ENCODE measurements around the gene AURKB. TPM values are rescaled to one million over a fixed set of nuclear protein-coding genes. Genes with fewer than 3 reads are reported as not detected.

Gene AURKB
- total and polyA plus RNA-seq, 2 of the 13 experiments (the other 11 are each of a cell fraction or from before 2014, with no cell fraction given), result 29.5 to 75.3 TPM

- TF ChIP-seq, protein P1, sequence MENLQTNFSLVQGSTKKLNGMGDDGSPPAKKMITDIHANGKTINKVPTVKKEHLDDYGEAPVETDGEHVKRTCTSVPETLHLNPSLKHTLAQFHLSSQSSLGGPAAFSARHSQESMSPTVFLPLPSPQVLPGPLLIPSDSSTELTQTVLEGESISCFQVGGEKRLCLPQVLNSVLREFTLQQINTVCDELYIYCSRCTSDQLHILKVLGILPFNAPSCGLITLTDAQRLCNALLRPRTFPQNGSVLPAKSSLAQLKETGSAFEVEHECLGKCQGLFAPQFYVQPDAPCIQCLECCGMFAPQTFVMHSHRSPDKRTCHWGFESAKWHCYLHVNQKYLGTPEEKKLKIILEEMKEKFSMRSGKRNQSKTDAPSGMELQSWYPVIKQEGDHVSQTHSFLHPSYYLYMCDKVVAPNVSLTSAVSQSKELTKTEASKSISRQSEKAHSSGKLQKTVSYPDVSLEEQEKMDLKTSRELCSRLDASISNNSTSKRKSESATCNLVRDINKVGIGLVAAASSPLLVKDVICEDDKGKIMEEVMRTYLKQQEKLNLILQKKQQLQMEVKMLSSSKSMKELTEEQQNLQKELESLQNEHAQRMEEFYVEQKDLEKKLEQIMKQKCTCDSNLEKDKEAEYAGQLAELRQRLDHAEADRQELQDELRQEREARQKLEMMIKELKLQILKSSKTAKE (CRISPR knock-in tag; IDR thresholded peaks at IDR 0.05; ENCODE audit: borderline replicate concordance), result 0 out of 2 replicates have a peak, but pooled peaks have one; percentile 32
- no peak for TF ChIP-seq POLR2AphosphoS2 (IDR thresholded peaks at IDR 0.05; ENCODE audit: low read depth, low read length)
- TF ChIP-seq NR2F1 (CRISPR knock-in tag; IDR thresholded peaks at IDR 0.05), result no peak
- no peak for TF ChIP-seq FOXK2 (IDR thresholded peaks at IDR 0.05)
- TF ChIP-seq ZBTB21 (CRISPR knock-in tag; IDR thresholded peaks at IDR 0.05), result no peak
- no peak for TF ChIP-seq SMAD3 (CRISPR knock-in tag; IDR thresholded peaks at IDR 0.05)
- TF ChIP-seq MEF2D (CRISPR knock-in tag; IDR thresholded peaks at IDR 0.05), result peak; percentile 7; the same call in 1 of the 2 replicates
- no peak for TF ChIP-seq NFE2 (CRISPR knock-in tag; IDR thresholded peaks at IDR 0.05)
- TF ChIP-seq ERF (CRISPR knock-in tag; IDR thresholded peaks at IDR 0.05), result no peak
- TF ChIP-seq PHF5A (CRISPR knock-in tag; IDR thresholded peaks at IDR 0.05; ENCODE audit: low read depth, unreplicated experiment), result no peak
- TF ChIP-seq ZBTB43 (CRISPR knock-in tag; conservative IDR thresholded peaks at IDR 0.05), result no peak
- no peak for TF ChIP-seq STAT6 (CRISPR knock-in tag; IDR thresholded peaks at IDR 0.05; ENCODE audit: borderline replicate concordance)
- TF ChIP-seq ZNF687 (CRISPR knock-in tag; IDR thresholded peaks at IDR 0.05), result peak; percentile 0; the same call in 1 of the 2 replicates
- TF ChIP-seq ZIK1 (CRISPR knock-in tag; IDR thresholded peaks at IDR 0.05; ENCODE audit: borderline replicate concordance, low read depth), result no peak
- TF ChIP-seq SALL1 (CRISPR knock-in tag; IDR thresholded peaks at IDR 0.05), result no peak
- no peak; the same call in 1 of the 2 replicates for TF ChIP-seq PHF8 (CRISPR knock-in tag; IDR thresholded peaks at IDR 0.05)
- no peak for TF ChIP-seq ZNF7 (CRISPR knock-in tag; IDR thresholded peaks at IDR 0.05)
- TF ChIP-seq NR3C1 (CRISPR knock-in tag; IDR thresholded peaks at IDR 0.05), result no peak
- TF ChIP-seq SRSF1 (optimal IDR thresholded peaks at IDR 0.05; ENCODE audit: low read depth, low read length), result peak; percentile 5
- no peak for TF ChIP-seq HNRNPUL1 (IDR thresholded peaks at IDR 0.05; ENCODE audit: low read depth, low read length)
Observed at GRCh38 chr17:8188263-8188839, 22.0 kb downstream of the AURKB start (continued).

Measured in HepG2 (cell line).